Vagina (tissue), 2 donors: ENCODE results near the gene GTF3C5. TPM values are rescaled to one million over a fixed set of nuclear protein-coding genes. Genes with fewer than 3 reads are reported as not detected.

Experiments used
- DNase-seq, 2 donors: peaks; one replicate each; pipeline ENCODE4 v3.0.0-alpha.2; 2017; ENCODE audit errors: extremely low spot score in 2 of 2
- H3K27ac ChIP-seq: fragments of 200-600 bp; sonication (generic); one replicate; pipeline ENCODE4 v1.5.1; 2019
- H3K27me3 ChIP-seq: fragments of 200-600 bp; sonication (generic); one replicate; pipeline ENCODE4 v1.5.1; 2019
- H3K36me3 ChIP-seq, 2 donors: fragments of 200-600 bp; sonication (generic); one replicate each; pipeline ENCODE4 v1.5.1; 2017 to 2019
- H3K4me1 ChIP-seq: fragments of 200-600 bp; sonication (generic); one replicate; pipeline ENCODE4 v1.5.1; 2019
- H3K4me3 ChIP-seq, 2 donors: fragments of 200-600 bp; sonication (generic); 1 replicate in 1 of 2; 2 replicates in 1 of 2; pipeline ENCODE4 v1.5.1; 2016 to 2019
- H3K9me3 ChIP-seq: fragments of 200-600 bp; sonication (generic); one replicate; pipeline ENCODE4 v1.5.1; 2019
- POLR2A ChIP-seq, 2 donors: fragments of 450-650 bp; IDR thresholded peaks; one replicate each; pipeline ENCODE4 v1.6.1; 2017; ENCODE audit warnings: antibody characterized with exemption in 2 of 2, mild to moderate bottlenecking in 2 of 2, moderate library complexity in 2 of 2
- POLR2AphosphoS5 ChIP-seq, 2 donors: sonication (generic); formaldehyde crosslinking; IDR thresholded peaks; one replicate each; pipeline ENCODE4 v1.9.0; 2017; ENCODE audit warnings: antibody characterized with exemption in 2 of 2, mild to moderate bottlenecking in 2 of 2, low read depth in 1 of 2; ENCODE audit not compliant: insufficient read depth in 1 of 2
- intact Hi-C: fragments of 100-400 bp; cut with DNase I; formaldehyde crosslinking; loops from one replicate; pipeline ENCODE4 v1.15.1; 2023
- total RNA-seq: library from RNA; depleted of rRNA; stranded (reverse); fragments of >200 nt; gene quantifications from one replicate; pipeline ENCODE4 v1.2.3, GENCODE V29; 2016
- TF ChIP-seq, protein P1 (sequence below), 3 experiments: fragments of 450-650 bp in 2 of 3; fragments of 200-600 bp in 1 of 3; sonication (generic) in 1 of 3; IDR thresholded peaks; one replicate each; pipeline ENCODE4 v1.5.1; 2017 to 2019; ENCODE audit warnings: antibody characterized with exemption in 3 of 3, mild to moderate bottlenecking in 2 of 3, moderate library complexity in 2 of 3

Gene GTF3C5
- total RNA-seq, 1 donor from 2014 or later, result 53.8 TPM

DNA sequence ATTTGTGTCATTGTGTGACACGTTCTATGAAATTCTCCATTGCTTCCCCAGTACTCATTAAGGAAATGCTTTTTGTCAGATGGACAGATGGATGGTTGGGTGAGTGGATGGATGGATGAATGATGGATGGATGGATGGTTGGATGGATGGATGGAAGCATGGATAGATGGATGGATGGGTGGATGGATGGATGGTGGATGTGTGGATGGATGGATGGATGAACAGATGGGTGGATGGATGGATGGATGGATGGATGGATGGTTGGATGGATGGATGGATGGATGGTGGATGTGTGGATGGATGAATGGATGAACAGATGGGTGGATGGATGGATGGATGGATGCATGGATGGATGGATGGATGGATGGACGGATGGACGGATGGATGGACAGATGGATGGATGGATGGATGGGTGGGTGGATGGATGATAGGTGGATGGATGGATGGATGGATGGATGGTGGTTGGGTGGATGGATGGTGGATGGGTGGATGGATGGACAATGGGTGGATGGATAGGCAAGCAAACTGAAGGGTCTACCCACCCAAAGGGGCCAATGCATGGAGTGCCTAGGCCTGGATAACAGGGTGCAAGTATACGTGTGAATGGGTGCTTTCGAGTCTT lies 24.0 kb upstream of the GTF3C5 start:
- intact Hi-C loops, result no loop called here
- no peaks in the 10 kb centered on the region for H3K4me1 ChIP-seq
- no peaks in the 10 kb centered on the region for H3K27me3 ChIP-seq
- no peaks in the 10 kb centered on the region for H3K36me3 ChIP-seq
- no peaks in the 10 kb centered on the region for H3K9me3 ChIP-seq
- TF ChIP-seq POLR2A (IDR thresholded peaks at IDR 0.05) (no peak), POLR2AphosphoS5 (IDR thresholded peaks at IDR 0.05; ENCODE audit: insufficient read depth in 1 of 2, low read depth in 1 of 2) (no peak)
- TF ChIP-seq, protein P1, sequence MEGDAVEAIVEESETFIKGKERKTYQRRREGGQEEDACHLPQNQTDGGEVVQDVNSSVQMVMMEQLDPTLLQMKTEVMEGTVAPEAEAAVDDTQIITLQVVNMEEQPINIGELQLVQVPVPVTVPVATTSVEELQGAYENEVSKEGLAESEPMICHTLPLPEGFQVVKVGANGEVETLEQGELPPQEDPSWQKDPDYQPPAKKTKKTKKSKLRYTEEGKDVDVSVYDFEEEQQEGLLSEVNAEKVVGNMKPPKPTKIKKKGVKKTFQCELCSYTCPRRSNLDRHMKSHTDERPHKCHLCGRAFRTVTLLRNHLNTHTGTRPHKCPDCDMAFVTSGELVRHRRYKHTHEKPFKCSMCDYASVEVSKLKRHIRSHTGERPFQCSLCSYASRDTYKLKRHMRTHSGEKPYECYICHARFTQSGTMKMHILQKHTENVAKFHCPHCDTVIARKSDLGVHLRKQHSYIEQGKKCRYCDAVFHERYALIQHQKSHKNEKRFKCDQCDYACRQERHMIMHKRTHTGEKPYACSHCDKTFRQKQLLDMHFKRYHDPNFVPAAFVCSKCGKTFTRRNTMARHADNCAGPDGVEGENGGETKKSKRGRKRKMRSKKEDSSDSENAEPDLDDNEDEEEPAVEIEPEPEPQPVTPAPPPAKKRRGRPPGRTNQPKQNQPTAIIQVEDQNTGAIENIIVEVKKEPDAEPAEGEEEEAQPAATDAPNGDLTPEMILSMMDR (IDR thresholded peaks at IDR 0.05), result no peak
- H3K4me3 ChIP-seq, result no peak overlapping the region
- DNase-seq, result no peak
- no peak overlapping the region for H3K27ac ChIP-seq

DNA sequence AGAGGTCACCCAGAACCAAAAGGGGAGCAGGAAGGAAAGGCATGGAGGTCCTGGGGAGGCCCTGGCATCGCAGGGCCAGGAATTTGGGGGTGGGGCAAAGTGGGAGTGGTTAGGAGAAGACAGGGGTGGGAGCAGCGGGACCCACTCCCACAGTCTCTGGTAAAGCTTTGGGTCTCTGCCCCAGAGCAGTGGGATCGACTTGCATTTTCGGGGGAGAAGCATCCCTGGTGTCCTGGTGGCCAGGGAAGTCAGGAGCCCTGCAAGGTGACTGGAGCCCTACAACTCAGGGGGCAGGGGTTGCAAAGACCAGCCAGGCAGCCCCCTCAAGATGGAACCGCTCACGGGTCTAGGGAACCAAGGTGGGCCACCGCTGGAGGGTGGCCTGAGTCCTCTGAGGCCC lies 22.4 kb upstream of the GTF3C5 start:
- Histone ChIP-seq H3K27me3 (no peaks in the 10 kb centered on the region), H3K36me3 (no peaks in the 10 kb centered on the region), H3K4me3 (no peak overlapping the region), H3K4me1 (no peaks in the 10 kb centered on the region), H3K9me3 (no peaks in the 10 kb centered on the region), H3K27ac (no peak overlapping the region)
- no peak for TF ChIP-seq POLR2A (IDR thresholded peaks at IDR 0.05)
- DNase-seq, result no peak
- intact Hi-C loops, result no loop called here

DNA sequence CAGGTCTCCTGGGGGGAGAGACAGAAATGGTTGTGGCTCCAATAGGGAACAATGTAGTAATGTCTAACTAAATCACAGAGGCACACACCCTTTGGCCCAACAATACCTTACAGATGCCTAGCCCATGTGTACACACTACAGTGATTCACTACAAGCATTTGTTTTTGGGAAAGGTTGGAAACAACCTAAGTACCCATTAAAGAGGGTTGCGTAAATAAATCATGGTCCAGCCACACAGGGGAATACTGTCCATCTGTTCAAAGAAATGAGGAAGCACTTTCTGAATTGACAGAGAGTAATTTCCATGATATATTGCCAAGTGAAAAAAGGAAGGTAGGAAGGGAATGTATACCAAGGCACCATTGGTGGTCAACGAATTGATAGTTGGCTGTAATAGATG lies 22.0 kb upstream of the GTF3C5 start:
- no peaks in the 10 kb centered on the region for H3K27me3 ChIP-seq
- DNase-seq, result no peak
- TF ChIP-seq POLR2AphosphoS5 (IDR thresholded peaks at IDR 0.05; ENCODE audit: insufficient read depth in 1 of 2, low read depth in 1 of 2) (no peak), POLR2A (IDR thresholded peaks at IDR 0.05) (no peak)
- TF ChIP-seq, protein P1 (IDR thresholded peaks at IDR 0.05), result no peak
- H3K36me3 ChIP-seq, result no peaks in the 10 kb centered on the region
- no peak overlapping the region for H3K27ac ChIP-seq
- intact Hi-C loops, result no loop called here
- H3K9me3 ChIP-seq, result no peaks in the 10 kb centered on the region
- H3K4me3 ChIP-seq, result no peak overlapping the region
- no peaks in the 10 kb centered on the region for H3K4me1 ChIP-seq

DNA sequence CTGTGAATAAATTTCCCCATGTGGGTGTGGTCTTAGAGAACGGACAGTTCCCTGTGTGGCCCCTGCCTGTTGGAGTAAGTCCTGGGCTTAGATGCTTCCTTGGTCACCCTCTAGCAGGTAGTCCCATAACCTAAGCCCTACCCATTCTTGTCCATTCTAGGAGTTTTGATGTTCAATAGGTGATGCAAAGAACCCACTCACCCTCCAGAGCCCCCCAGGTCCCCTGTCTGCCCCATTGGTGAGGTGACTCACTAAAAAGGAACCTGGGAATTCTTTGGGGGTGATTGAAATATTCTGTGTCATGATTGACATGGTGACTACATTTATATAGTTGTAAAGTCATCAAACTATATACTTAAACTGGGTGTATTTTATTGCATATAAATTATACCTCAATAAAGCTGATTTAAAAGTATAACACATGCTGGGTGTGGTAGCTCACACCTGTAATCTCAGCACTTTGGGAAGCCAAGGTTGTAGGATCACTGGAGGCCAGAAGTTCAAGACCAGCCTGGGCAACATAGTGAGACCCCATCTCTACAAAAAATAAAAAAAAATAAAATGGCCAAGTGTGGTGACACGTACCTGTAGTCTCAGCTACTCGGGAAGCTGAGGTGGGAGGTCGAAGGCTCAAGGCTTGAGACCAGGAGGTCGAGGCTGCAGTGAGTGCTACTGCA lies 20.8 kb upstream of the GTF3C5 start:
- H3K27ac ChIP-seq, result no peak overlapping the region
- no peak for DNase-seq
- TF ChIP-seq POLR2A (IDR thresholded peaks at IDR 0.05) (no peak), POLR2AphosphoS5 (IDR thresholded peaks at IDR 0.05; ENCODE audit: insufficient read depth in 1 of 2, low read depth in 1 of 2) (no peak)
- TF ChIP-seq, protein P1 (IDR thresholded peaks at IDR 0.05), result no peak
- no peaks in the 10 kb centered on the region for H3K27me3 ChIP-seq
- H3K4me1 ChIP-seq, result no peaks in the 10 kb centered on the region
- intact Hi-C loops, result no loop called here
- no peaks in the 10 kb centered on the region for H3K9me3 ChIP-seq
- no peak overlapping the region for H3K4me3 ChIP-seq
- no peaks in the 10 kb centered on the region for H3K36me3 ChIP-seq

DNA sequence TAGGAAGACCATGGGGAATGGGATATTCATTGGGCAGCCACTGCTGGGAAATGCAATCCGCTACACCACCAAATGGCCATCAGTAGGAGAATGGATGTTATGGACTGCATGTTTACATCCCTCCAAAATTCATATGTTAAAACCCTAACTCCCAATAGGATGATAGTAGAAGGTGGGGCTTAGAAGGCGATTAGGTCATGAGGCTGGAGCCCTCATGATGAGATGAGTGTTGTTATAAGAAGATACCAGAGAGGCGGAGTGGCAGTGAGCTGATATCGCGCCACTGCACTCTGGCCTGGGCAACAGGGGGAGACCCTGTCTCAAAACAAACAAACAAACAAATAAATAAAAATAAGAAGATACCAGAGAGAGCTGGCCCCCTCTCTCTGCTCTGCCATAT lies 16.1 kb upstream of the GTF3C5 start:
- Histone ChIP-seq H3K27me3 (no peaks in the 10 kb centered on the region), H3K36me3 (no peaks in the 10 kb centered on the region), H3K4me3 (no peak overlapping the region), H3K9me3 (no peaks in the 10 kb centered on the region), H3K4me1 (no peaks in the 10 kb centered on the region), H3K27ac (no peak overlapping the region)
- intact Hi-C loops, result no loop called here
- TF ChIP-seq, protein P1 (IDR thresholded peaks at IDR 0.05), result no peak
- no peak for DNase-seq
